ENCODE measurements around the gene PRKCA.

GRCh38 chr17:66632731-66633130 lies 330.3 kb downstream of the PRKCA start:
- TF ChIP-seq EZH2 (IDR thresholded peaks at IDR 0.05) (no peak), POLR2AphosphoS5 (IDR thresholded peaks at IDR 0.05; ENCODE audit: borderline replicate concordance, low read depth, low read length) (no peak)

All from SK-N-MC (cell line).